IPS-20b (cell line): ENCODE measurements around the gene MUC4.
"Not testable (repeated sequence)": the region's sequence is repeated elsewhere in the genome, so short reads cannot be mapped to it uniquely, and the experiment has no call there.

Source experiments
- H3K27ac ChIP-seq: one replicate; pipeline ENCODE4 v1.5.1; 2013; ENCODE audit warnings: low read length
- H3K27me3 ChIP-seq: 2 replicates; pipeline ENCODE4 v1.6.1; 2013; ENCODE audit warnings: mild to moderate bottlenecking, low read length, inconsistent platforms; ENCODE audit not compliant: insufficient read depth
- H3K36me3 ChIP-seq: 2 replicates; pipeline ENCODE4 v1.6.1; 2013; ENCODE audit warnings: low read depth, mild to moderate bottlenecking, inconsistent platforms, low read length, moderate library complexity; ENCODE audit not compliant: insufficient read depth
- H3K4me1 ChIP-seq: 2 replicates; pipeline ENCODE4 v1.6.1; 2013; ENCODE audit warnings: mild to moderate bottlenecking, control low read depth, inconsistent platforms, low read length, moderate library complexity; ENCODE audit not compliant: insufficient read depth
- H3K4me3 ChIP-seq: 2 replicates; pipeline ENCODE4 v1.5.1; 2013; ENCODE audit warnings: mild to moderate bottlenecking, low read length, inconsistent platforms
- H3K9ac ChIP-seq: 2 replicates; pipeline ENCODE4 v1.6.1; 2013; ENCODE audit warnings: low read depth, mild to moderate bottlenecking, inconsistent platforms, low read length, moderate library complexity
- H3K9me3 ChIP-seq: 2 replicates; pipeline ENCODE4 v1.6.1; 2013; ENCODE audit warnings: mild to moderate bottlenecking, low read depth, low read length, inconsistent platforms; ENCODE audit not compliant: insufficient read depth

The MUC4 gene

GRCh38 chr3:195722139-195722995 lies 89.4 kb downstream of the MUC4 start:
- not testable (repeated sequence) for H3K36me3 ChIP-seq, H3K27ac ChIP-seq, H3K27me3 ChIP-seq, H3K4me3 ChIP-seq, H3K9me3 ChIP-seq, H3K4me1 ChIP-seq, H3K9ac ChIP-seq

DNA sequence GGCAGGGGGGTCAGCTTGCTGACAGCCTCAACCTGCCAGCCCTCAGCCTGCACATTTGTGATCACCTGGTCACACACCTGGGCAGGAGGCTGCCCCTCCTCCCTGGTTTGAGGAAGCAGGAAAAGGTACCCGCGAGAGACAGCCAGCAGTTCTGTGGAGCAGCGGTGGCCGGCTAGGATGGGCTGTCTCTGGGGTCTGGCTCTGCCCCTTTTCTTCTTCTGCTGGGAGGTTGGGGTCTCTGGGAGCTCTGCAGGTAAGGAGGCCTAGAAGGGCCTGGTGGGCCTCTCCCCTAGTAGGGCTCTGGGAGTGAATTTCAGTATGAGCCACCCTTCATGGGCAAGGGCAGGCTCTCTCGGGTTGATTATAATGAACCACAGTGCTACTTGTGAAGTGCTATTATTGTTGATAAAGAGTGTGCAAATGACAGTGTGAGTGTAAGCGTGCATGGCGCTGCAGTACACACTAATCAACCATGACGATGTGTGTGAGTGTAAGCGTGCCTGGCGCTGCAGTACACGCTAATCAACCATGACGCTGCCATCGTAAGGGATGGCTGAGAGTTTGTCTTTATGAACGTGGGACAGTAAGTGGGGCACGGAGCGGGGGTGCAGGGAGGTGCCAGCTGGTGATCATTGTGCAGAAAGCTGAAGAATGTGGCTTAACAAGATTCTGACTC lies 90.8 kb downstream of the MUC4 start, which contains the start of gene MUC20:
MUC20 (plus strand) TSS at position 148 of the 676 bp plus-strand sequence; CDS start at position 178, 30 bp downstream.
- not testable (repeated sequence) for H3K4me3 ChIP-seq, H3K9ac ChIP-seq, H3K27ac ChIP-seq, H3K27me3 ChIP-seq, H3K4me1 ChIP-seq, H3K9me3 ChIP-seq, H3K36me3 ChIP-seq

DNA sequence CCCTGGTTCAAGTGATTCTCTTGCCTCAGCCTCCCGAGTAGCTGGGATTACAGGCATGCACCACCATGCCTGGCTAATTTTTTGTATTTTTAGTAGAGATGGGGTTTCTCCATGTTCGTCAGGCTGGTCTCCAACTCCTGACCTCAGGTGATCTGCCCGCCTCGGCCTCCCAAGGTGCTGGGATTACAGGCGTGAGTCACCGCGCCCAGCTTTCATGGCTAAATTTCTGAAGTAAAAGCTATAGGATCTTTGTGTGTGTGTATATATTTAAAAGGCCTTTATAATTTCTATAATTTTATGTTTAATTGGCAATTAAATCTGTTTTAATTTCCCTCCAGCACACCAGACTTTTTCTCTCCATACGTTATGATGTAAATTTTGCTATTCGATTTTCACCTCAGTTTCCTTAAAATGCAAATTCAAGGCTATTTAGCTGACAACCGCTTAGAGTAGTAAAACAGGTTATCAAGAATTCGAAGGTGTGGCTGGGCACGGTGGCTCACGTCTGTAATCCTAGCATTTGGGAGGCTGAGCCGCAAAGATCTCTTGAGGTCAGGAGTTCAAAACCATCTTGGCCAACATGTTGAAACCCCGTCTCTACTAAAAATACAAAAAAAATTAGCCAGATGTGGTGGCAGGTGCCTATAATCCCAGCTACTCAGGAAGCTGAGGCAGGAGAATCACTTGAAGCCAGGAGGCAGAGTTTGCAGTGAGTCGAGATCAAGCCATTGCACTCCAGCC lies 92.0 kb downstream of the MUC4 start:
- not testable (repeated sequence) for H3K4me3 ChIP-seq, H3K27me3 ChIP-seq, H3K9me3 ChIP-seq, H3K9ac ChIP-seq, H3K36me3 ChIP-seq, H3K4me1 ChIP-seq, H3K27ac ChIP-seq

- peaks cover 8% of the 10 kb centered on the region; the same call in 1 of the 2 replicates for H3K4me1 ChIP-seq
- H3K27me3 ChIP-seq = no peaks in the 10 kb centered on the region
- no peak overlapping the region for H3K27ac ChIP-seq
- no peak overlapping the region for H3K9ac ChIP-seq
- H3K9me3 ChIP-seq = no peaks in the 10 kb centered on the region
- no peak overlapping the region for H3K4me3 ChIP-seq
- no peaks in the 10 kb centered on the region for H3K36me3 ChIP-seq
Measured at GRCh38 chr3:195718477-195718984, 93.2 kb downstream of the MUC4 start.

DNA sequence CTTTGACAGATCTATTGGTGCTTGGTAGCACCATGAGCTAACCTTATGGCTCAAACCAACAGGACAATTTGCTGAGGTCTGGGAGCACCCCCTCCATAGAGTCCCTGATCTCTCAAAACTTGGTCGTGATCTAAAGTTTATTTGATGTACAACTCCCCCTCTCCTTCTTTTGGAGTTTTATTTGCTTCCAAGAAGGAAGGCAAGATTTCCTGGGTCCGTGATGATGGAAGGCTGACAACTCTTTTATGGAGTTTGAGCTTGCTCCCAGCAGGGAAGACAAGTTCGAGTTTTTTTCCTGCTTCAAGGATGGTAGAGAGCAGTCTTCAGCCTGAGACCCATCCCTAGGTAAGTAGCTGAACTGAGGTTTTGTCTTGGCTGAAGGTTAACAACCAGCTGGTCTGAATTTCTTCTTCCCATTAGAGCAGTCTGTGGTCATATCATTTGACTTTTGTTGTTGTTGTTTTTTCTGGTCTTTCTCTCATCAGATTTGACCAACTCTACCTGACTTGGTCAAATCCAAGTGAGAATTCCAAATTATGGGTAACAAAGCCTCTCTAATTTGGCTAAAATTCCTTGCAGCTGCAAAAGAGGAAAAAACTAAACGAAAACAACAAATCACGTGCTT lies 93.8 kb downstream of the MUC4 start:
- no peak overlapping the region for H3K9ac ChIP-seq
- no peaks in the 10 kb centered on the region for H3K36me3 ChIP-seq
- H3K27ac ChIP-seq = no peak overlapping the region
- no peaks in the 10 kb centered on the region for H3K9me3 ChIP-seq
- no peaks in the 10 kb centered on the region for H3K27me3 ChIP-seq
- H3K4me3 ChIP-seq = no peak overlapping the region
- peaks cover 8% of the 10 kb centered on the region; the same call in 1 of the 2 replicates for H3K4me1 ChIP-seq

- Histone ChIP-seq H3K9me3 (no peaks in the 10 kb centered on the region), H3K27me3 (no peaks in the 10 kb centered on the region), H3K4me1 (peaks cover 8% of the 10 kb centered on the region; the same call in 1 of the 2 replicates), H3K36me3 (no peaks in the 10 kb centered on the region), H3K27ac (no peak overlapping the region), H3K9ac (no peak overlapping the region), H3K4me3 (no peak overlapping the region)
Measured at GRCh38 chr3:195717416-195717815, 94.3 kb downstream of the MUC4 start.

- Histone ChIP-seq H3K27me3 (0 out of 2 replicates have a peak, but pooled peaks cover 3% of the 10 kb centered on the region), H3K9ac (no peak overlapping the region), H3K36me3 (no peaks in the 10 kb centered on the region), H3K27ac (no peak overlapping the region), H3K9me3 (no peaks in the 10 kb centered on the region), H3K4me1 (peaks cover 8% of the 10 kb centered on the region; the same call in 1 of the 2 replicates), H3K4me3 (no peak overlapping the region)
Measured at GRCh38 chr3:195715583-195716266, 96.0 kb downstream of the MUC4 start.

DNA sequence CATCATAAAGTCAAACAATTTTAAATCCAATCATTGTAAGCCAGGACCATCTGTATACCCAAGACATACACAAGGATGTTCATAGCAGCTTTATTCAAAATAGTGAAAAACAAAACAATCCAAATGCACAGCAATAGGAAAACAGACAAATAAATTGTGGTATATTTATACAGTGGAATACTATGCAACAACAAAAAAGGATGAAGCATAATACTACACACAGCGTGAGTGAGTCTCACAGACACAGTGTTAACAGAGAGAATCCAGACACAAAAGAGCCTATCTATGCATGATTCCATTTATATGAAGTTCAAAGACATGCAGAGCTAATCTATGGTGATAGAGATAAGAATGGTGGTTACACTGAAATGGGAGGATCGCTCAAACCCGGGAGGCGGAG lies 96.6 kb downstream of the MUC4 start:
- Histone ChIP-seq H3K36me3 (no peaks in the 10 kb centered on the region), H3K9ac (no peak overlapping the region), H3K27me3 (0 out of 2 replicates have a peak, but pooled peaks cover 3% of the 10 kb centered on the region), H3K4me3 (no peak overlapping the region), H3K4me1 (peaks cover 8% of the 10 kb centered on the region; the same call in 1 of the 2 replicates), H3K9me3 (no peaks in the 10 kb centered on the region), H3K27ac (no peak overlapping the region)

GRCh38 chr3:195714380-195715011 lies 97.2 kb downstream of the MUC4 start:
- no peaks in the 10 kb centered on the region for H3K36me3 ChIP-seq
- H3K27ac ChIP-seq = no peak overlapping the region
- no peaks in the 10 kb centered on the region for H3K9me3 ChIP-seq
- H3K9ac ChIP-seq = no peak overlapping the region
- H3K4me1 ChIP-seq = peaks cover 8% of the 10 kb centered on the region; the same call in 1 of the 2 replicates
- H3K27me3 ChIP-seq = 0 out of 2 replicates have a peak, but pooled peaks cover 3% of the 10 kb centered on the region
- H3K4me3 ChIP-seq = no peak overlapping the region

GRCh38 chr3:195713150-195713549 lies 98.6 kb downstream of the MUC4 start:
- not testable (repeated sequence) for H3K36me3 ChIP-seq, H3K4me1 ChIP-seq, H3K27ac ChIP-seq, H3K27me3 ChIP-seq, H3K9me3 ChIP-seq, H3K9ac ChIP-seq, H3K4me3 ChIP-seq
